ENCODE measurements around the gene AOC2. TPM values are rescaled to one million over a fixed set of nuclear protein-coding genes. Genes with fewer than 3 reads are reported as not detected.
"Not testable (repeated sequence)": the region's sequence is repeated elsewhere in the genome, so short reads cannot be mapped to it uniquely, and the experiment has no call there.

Gene AOC2
- total RNA-seq, 1 donor from 2014 or later: 6.2 TPM

GRCh38 chr17:42849451-42850181 is 5.2 kb downstream of the AOC2 start:
- no peaks in the 10 kb centered on the region for H3K9me3 Mint-ChIP-seq (ENCODE audit: unreplicated experiment)
- TF ChIP-seq CTCF (IDR thresholded peaks at IDR 0.05; ENCODE audit: unreplicated experiment): no peak
- no peak for DNase-seq (ENCODE audit: low spot score)
- no peak overlapping the region for H3K4me3 Mint-ChIP-seq (ENCODE audit: unreplicated experiment)
- H3K27ac Mint-ChIP-seq (ENCODE audit: unreplicated experiment): no peak overlapping the region
- peaks cover 21% of the 10 kb centered on the region for H3K4me1 Mint-ChIP-seq (ENCODE audit: unreplicated experiment)
- peaks cover 9% of the 10 kb centered on the region for H3K27me3 Mint-ChIP-seq (ENCODE audit: unreplicated experiment)
- H3K36me3 Mint-ChIP-seq (ENCODE audit: low read depth, unreplicated experiment): peaks cover 5% of the 10 kb centered on the region

GRCh38 chr17:42850954-42851353 is 6.6 kb downstream of the AOC2 start, which contains the start of gene AOC3:
Gene AOC3, plus strand, starts transcription at chr17:42851199. Its CDS starts 145 bp downstream, at chr17:42851344.
- DNase-seq (ENCODE audit: low spot score): no peak
- H3K27me3 Mint-ChIP-seq (ENCODE audit: unreplicated experiment): peaks cover 9% of the 10 kb centered on the region
- TF ChIP-seq CTCF (IDR thresholded peaks at IDR 0.05; ENCODE audit: unreplicated experiment): no peak
- no peak within 1 kb of the TSS for H3K4me3 Mint-ChIP-seq (ENCODE audit: unreplicated experiment)
- no peaks in the 10 kb centered on the region for H3K9me3 Mint-ChIP-seq (ENCODE audit: unreplicated experiment)
- H3K27ac Mint-ChIP-seq (ENCODE audit: unreplicated experiment): no peak within 1 kb of the TSS
- no peaks in the 10 kb centered on the region for H3K36me3 Mint-ChIP-seq (ENCODE audit: low read depth, unreplicated experiment)
- peaks cover 24% of the 10 kb centered on the region for H3K4me1 Mint-ChIP-seq (ENCODE audit: unreplicated experiment)

GRCh38 chr17:42851371-42852240 is 7.2 kb downstream of the AOC2 start:
- not testable (repeated sequence) for DNase-seq (ENCODE audit: low spot score); H3K27me3 Mint-ChIP-seq (ENCODE audit: unreplicated experiment); H3K9me3 Mint-ChIP-seq (ENCODE audit: unreplicated experiment); H3K27ac Mint-ChIP-seq (ENCODE audit: unreplicated experiment); H3K4me3 Mint-ChIP-seq (ENCODE audit: unreplicated experiment); H3K36me3 Mint-ChIP-seq (ENCODE audit: low read depth, unreplicated experiment)
- H3K4me1 Mint-ChIP-seq (ENCODE audit: unreplicated experiment): peaks cover 24% of the 10 kb centered on the region

GRCh38 chr17:42852351-42852750 is 8.0 kb downstream of the AOC2 start:
- DNase-seq (ENCODE audit: low spot score): no peak
- H3K9me3 Mint-ChIP-seq (ENCODE audit: unreplicated experiment): no peaks in the 10 kb centered on the region
- no peak overlapping the region for H3K4me3 Mint-ChIP-seq (ENCODE audit: unreplicated experiment)
- peaks cover 30% of the 10 kb centered on the region for H3K4me1 Mint-ChIP-seq (ENCODE audit: unreplicated experiment)
- TF ChIP-seq CTCF (IDR thresholded peaks at IDR 0.05; ENCODE audit: unreplicated experiment): no peak
- H3K27me3 Mint-ChIP-seq (ENCODE audit: unreplicated experiment): peaks cover 12% of the 10 kb centered on the region
- H3K36me3 Mint-ChIP-seq (ENCODE audit: low read depth, unreplicated experiment): no peaks in the 10 kb centered on the region
- peak overlapping the region; percentile 10 for H3K27ac Mint-ChIP-seq (ENCODE audit: unreplicated experiment)

GRCh38 chr17:42853004-42853403 is 8.6 kb downstream of the AOC2 start:
- no peaks in the 10 kb centered on the region for H3K9me3 Mint-ChIP-seq (ENCODE audit: unreplicated experiment)
- DNase-seq (ENCODE audit: low spot score): no peak
- no peaks in the 10 kb centered on the region for H3K36me3 Mint-ChIP-seq (ENCODE audit: low read depth, unreplicated experiment)
- TF ChIP-seq CTCF (IDR thresholded peaks at IDR 0.05; ENCODE audit: unreplicated experiment): no peak
- H3K4me3 Mint-ChIP-seq (ENCODE audit: unreplicated experiment): peak overlapping the region; percentile 48
- H3K27me3 Mint-ChIP-seq (ENCODE audit: unreplicated experiment): peaks cover 12% of the 10 kb centered on the region
- no peak overlapping the region for H3K27ac Mint-ChIP-seq (ENCODE audit: unreplicated experiment)
- peaks cover 33% of the 10 kb centered on the region for H3K4me1 Mint-ChIP-seq (ENCODE audit: unreplicated experiment)
